Liver (tissue), 9 donors: ENCODE data around the gene SAA1. TPM values are rescaled to one million over a fixed set of nuclear protein-coding genes. Genes with fewer than 3 reads are reported as not detected.

ENCODE experiments used
- DNase-seq: peaks from one replicate; pipeline ENCODE4 v3.0.0-alpha.2; 2017; ENCODE audit warnings: low spot score
- H3K27ac ChIP-seq, 2 donors: one replicate each; pipeline ENCODE4 v1.7.0; 2013; ENCODE audit warnings: inconsistent platforms in 2 of 2, low read length in 2 of 2, control low read depth in 1 of 2, low read depth in 1 of 2, mild to moderate bottlenecking in 1 of 2
- H3K27me3 ChIP-seq, 4 donors: one replicate each; pipeline versions ENCODE4 v1.6.1 to v1.7.0; 2013; ENCODE audit warnings: low read length in 3 of 4, inconsistent platforms in 1 of 4, mild to moderate bottlenecking in 1 of 4, moderate library complexity in 1 of 4; ENCODE audit not compliant: control insufficient read depth in 4 of 4, insufficient read depth in 4 of 4
- H3K36me3 ChIP-seq, 4 donors: one replicate each; pipeline versions ENCODE4 v1.6.1 to v1.7.0; 2013; ENCODE audit warnings: low read length in 3 of 4, mild to moderate bottlenecking in 3 of 4, low read depth in 1 of 4, moderate library complexity in 1 of 4; ENCODE audit not compliant: control insufficient read depth in 4 of 4, insufficient read depth in 3 of 4
- H3K4me1 ChIP-seq, 4 donors: one replicate each; pipeline versions ENCODE4 v1.6.1 to v1.7.0; 2013; ENCODE audit warnings: low read length in 3 of 4, mild to moderate bottlenecking in 3 of 4, moderate library complexity in 1 of 4; ENCODE audit not compliant: control insufficient read depth in 4 of 4, insufficient read depth in 4 of 4
- H3K4me3 ChIP-seq, 3 donors: one replicate each; pipeline versions ENCODE4 v1.6.1 to v1.7.0; 2013; ENCODE audit warnings: low read length in 3 of 3, control low read depth in 1 of 3, low read depth in 1 of 3, mild to moderate bottlenecking in 1 of 3
- H3K9ac ChIP-seq, 2 donors: one replicate each; pipeline ENCODE4 v1.7.0; 2013; ENCODE audit warnings: low read length in 2 of 2, mild to moderate bottlenecking in 2 of 2, moderate library complexity in 2 of 2, control low read depth in 1 of 2, low read depth in 1 of 2
- H3K9me3 ChIP-seq, 4 donors: one replicate each; pipeline versions ENCODE4 v1.6.1 to v1.7.0; 2013; ENCODE audit warnings: low read length in 3 of 4; ENCODE audit not compliant: control insufficient read depth in 4 of 4
- ATF3 ChIP-seq: IDR thresholded peaks from 2 replicates; pipeline ENCODE4 v1.6.1; 2016; ENCODE audit warnings: antibody characterized with exemption
- EGR1 ChIP-seq, 2 donors: IDR thresholded peaks; 2 replicates each; pipeline ENCODE4 v1.6.1; 2016 to 2018; ENCODE audit warnings: antibody characterized with exemption in 2 of 2, low read depth in 2 of 2
- FOXA1 ChIP-seq: IDR thresholded peaks from 2 replicates; pipeline ENCODE4 v1.6.1; 2016; ENCODE audit warnings: antibody characterized with exemption
- FOXA2 ChIP-seq: IDR thresholded peaks from 2 replicates; pipeline ENCODE4 v1.6.1; 2016; ENCODE audit warnings: antibody characterized with exemption
- GABPA ChIP-seq, 2 donors: IDR thresholded peaks in 1 of 2; conservative IDR thresholded peaks in 1 of 2; 2 replicates each; pipeline ENCODE4 v1.6.1; 2016; ENCODE audit warnings: antibody characterized with exemption in 2 of 2, mild to moderate bottlenecking in 1 of 2, moderate library complexity in 1 of 2
- HNF4A ChIP-seq, 2 donors: conservative IDR thresholded peaks; 2 replicates each; pipeline ENCODE4 v1.6.1; 2016; ENCODE audit warnings: antibody characterized with exemption in 2 of 2, mild to moderate bottlenecking in 2 of 2
- HNF4G ChIP-seq: IDR thresholded peaks from 2 replicates; pipeline ENCODE4 v1.6.1; 2016; ENCODE audit warnings: antibody characterized with exemption
- JUND ChIP-seq, 2 donors: IDR thresholded peaks; 2 replicates each; pipeline ENCODE4 v1.6.1; 2016; ENCODE audit warnings: antibody characterized with exemption in 2 of 2
- MAX ChIP-seq: IDR thresholded peaks from 2 replicates; pipeline ENCODE4 v1.6.1; 2016; ENCODE audit warnings: antibody characterized with exemption
- NR2F2 ChIP-seq: IDR thresholded peaks from 2 replicates; pipeline ENCODE4 v1.6.1; 2016; ENCODE audit warnings: antibody characterized with exemption
- RAD21 ChIP-seq, 2 donors: IDR thresholded peaks; 2 replicates each; pipeline ENCODE4 v1.6.1; 2016; ENCODE audit warnings: antibody characterized with exemption in 2 of 2, mild to moderate bottlenecking in 2 of 2
- REST ChIP-seq: IDR thresholded peaks from 2 replicates; pipeline ENCODE4 v1.6.1; 2016; ENCODE audit warnings: antibody characterized with exemption, mild to moderate bottlenecking
- RXRA ChIP-seq, 2 donors: IDR thresholded peaks; 2 replicates each; pipeline ENCODE4 v1.6.1; 2017 to 2018; ENCODE audit warnings: antibody characterized with exemption in 2 of 2, mild to moderate bottlenecking in 1 of 2
- SP1 ChIP-seq: IDR thresholded peaks from 2 replicates; pipeline ENCODE4 v1.6.1; 2018; ENCODE audit warnings: antibody characterized with exemption, mild to moderate bottlenecking
- TAF1 ChIP-seq: conservative IDR thresholded peaks from 2 replicates; pipeline ENCODE4 v1.6.1; 2016; ENCODE audit warnings: antibody characterized with exemption, mild to moderate bottlenecking
- YY1 ChIP-seq: IDR thresholded peaks from 2 replicates; pipeline ENCODE4 v1.6.1; 2016; ENCODE audit warnings: antibody characterized with exemption, mild to moderate bottlenecking
- WGBS: extraction: QIAGEN DNeasy Blood & Tissue Kit; methylation state at CpG from one replicate; pipeline ENCODE4 v1.1.7; 2013; 5-methylcytosine and 5-hydroxymethylcytosine counted together
- polyA plus RNA-seq, 2 donors: library from polyadenylated mRNA; stranded (reverse) in 1 of 2; unstranded in 1 of 2; fragments of 200-250 nt in 1 of 2; fragments of >200 nt in 1 of 2; fragmentation: Nextera tagmentation in 1 of 2; extraction: Ambion mirVana in 1 of 2; gene quantifications; one replicate each; pipeline versions ENCODE4 v1.2.1 to v1.2.3, GENCODE V29; 2013 to 2015
- total RNA-seq, 2 donors: library from RNA; depleted of rRNA; stranded (reverse); fragments of >200 nt; gene quantifications; one replicate each; pipeline ENCODE4 v1.2.3, GENCODE V29; 2014
- TF ChIP-seq, protein P1 (sequence below): IDR thresholded peaks from 2 replicates; pipeline ENCODE4 v1.6.1; 2016; ENCODE audit warnings: antibody characterized with exemption
- TF ChIP-seq, protein P2 (sequence below): fragments of 150-350 bp; IDR thresholded peaks from 2 replicates; pipeline ENCODE4 v1.5.1; 2017; ENCODE audit warnings: improper control_type of control experiment, low read depth, low read length; ENCODE audit not compliant: missing input control
- donor health status: healthy.
- donor health status: healthy.
- donor health status: healthy.
- donor health status: healthy.
- donor health status: healthy.

SAA1 gene
- total and polyA plus RNA-seq, 4 donors, result 20.4 to 33,277 (median 21,062) TPM

DNA sequence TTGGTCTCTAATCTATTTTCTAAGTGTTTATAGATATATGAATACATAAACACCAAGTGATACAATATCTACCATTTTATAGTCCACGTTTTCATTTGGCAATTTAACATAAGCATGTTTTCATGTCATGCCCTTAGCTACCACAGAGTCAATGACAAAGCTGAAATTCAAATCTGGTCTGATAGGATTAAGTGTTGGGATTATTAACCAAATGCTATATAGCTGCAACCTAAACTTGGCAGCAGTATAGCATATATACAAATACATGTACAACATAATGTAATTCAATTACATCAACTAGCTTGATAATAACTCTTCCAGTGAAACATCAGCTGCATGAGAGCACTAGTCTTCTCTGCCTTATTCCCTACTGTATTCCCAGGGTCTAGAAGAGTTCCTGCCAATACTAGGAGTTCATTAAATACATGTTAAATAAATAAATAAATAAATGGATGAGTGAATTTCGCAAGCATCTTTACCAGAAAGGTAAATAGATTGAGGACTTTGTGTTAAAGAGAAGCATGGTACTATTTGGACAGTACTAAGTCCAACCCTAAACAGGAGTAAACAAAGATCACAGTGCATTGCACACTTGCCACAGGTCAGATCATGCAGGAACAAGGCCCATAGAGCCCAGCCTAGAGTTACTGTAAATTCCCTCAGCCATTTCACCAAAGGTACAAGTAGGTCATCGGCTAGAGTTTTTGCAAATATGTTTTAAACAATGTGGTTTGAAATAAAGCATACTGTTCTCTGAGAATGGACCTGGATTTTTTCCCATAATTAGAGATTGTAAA is 42.3 kb upstream of the SAA1 start:
- peak overlapping the region in 1 of 2 donors; percentile 30 for H3K27ac ChIP-seq
- H3K4me3 ChIP-seq, result no peak overlapping the region
- H3K27me3 ChIP-seq, result no peaks in the 10 kb centered on the region
- no peak overlapping the region for H3K9ac ChIP-seq
- no peaks in the 10 kb centered on the region for H3K36me3 ChIP-seq
- WGBS, result 34% methylated on average over 3 of the region's 3 CpGs
- DNase-seq, result no peak
- H3K9me3 ChIP-seq, result peaks cover 0 to 5% (median 0%) of the 10 kb centered on the region in 4 donors
- TF ChIP-seq MAX, result peak; percentile 88
- TF ChIP-seq RXRA (IDR thresholded peaks at IDR 0.05), result peak; percentile 81 to 92
- peak; percentile 44 for TF ChIP-seq NR2F2
- TF ChIP-seq, protein P1, sequence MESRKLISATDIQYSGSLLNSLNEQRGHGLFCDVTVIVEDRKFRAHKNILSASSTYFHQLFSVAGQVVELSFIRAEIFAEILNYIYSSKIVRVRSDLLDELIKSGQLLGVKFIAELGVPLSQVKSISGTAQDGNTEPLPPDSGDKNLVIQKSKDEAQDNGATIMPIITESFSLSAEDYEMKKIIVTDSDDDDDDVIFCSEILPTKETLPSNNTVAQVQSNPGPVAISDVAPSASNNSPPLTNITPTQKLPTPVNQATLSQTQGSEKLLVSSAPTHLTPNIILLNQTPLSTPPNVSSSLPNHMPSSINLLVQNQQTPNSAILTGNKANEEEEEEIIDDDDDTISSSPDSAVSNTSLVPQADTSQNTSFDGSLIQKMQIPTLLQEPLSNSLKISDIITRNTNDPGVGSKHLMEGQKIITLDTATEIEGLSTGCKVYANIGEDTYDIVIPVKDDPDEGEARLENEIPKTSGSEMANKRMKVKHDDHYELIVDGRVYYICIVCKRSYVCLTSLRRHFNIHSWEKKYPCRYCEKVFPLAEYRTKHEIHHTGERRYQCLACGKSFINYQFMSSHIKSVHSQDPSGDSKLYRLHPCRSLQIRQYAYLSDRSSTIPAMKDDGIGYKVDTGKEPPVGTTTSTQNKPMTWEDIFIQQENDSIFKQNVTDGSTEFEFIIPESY, result peak; percentile 86
- TF ChIP-seq GABPA (IDR thresholded peaks at IDR 0.05 in 1 of 2, conservative IDR thresholded peaks at IDR 0.05 in 1 of 2), result peak in 1 of 2 donors; percentile 67
- TF ChIP-seq, protein P2, sequence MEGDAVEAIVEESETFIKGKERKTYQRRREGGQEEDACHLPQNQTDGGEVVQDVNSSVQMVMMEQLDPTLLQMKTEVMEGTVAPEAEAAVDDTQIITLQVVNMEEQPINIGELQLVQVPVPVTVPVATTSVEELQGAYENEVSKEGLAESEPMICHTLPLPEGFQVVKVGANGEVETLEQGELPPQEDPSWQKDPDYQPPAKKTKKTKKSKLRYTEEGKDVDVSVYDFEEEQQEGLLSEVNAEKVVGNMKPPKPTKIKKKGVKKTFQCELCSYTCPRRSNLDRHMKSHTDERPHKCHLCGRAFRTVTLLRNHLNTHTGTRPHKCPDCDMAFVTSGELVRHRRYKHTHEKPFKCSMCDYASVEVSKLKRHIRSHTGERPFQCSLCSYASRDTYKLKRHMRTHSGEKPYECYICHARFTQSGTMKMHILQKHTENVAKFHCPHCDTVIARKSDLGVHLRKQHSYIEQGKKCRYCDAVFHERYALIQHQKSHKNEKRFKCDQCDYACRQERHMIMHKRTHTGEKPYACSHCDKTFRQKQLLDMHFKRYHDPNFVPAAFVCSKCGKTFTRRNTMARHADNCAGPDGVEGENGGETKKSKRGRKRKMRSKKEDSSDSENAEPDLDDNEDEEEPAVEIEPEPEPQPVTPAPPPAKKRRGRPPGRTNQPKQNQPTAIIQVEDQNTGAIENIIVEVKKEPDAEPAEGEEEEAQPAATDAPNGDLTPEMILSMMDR, result no peak
- peak; percentile 92 for TF ChIP-seq FOXA1
- TF ChIP-seq RAD21 (IDR thresholded peaks at IDR 0.05), result peak; percentile 45 to 57
- peak; percentile 31 to 60 for TF ChIP-seq EGR1 (IDR thresholded peaks at IDR 0.05; ENCODE audit: low read depth in 2 of 2)
- TF ChIP-seq SP1, result peak; percentile 99
- TF ChIP-seq JUND (IDR thresholded peaks at IDR 0.05), result peak; percentile 76 to 88
- peak; percentile 64 for TF ChIP-seq REST
- TF ChIP-seq HNF4A (conservative IDR thresholded peaks at IDR 0.05), result peak; percentile 99
- TF ChIP-seq ATF3, result peak; percentile 79
- peak; percentile 97 for TF ChIP-seq HNF4G
- TF ChIP-seq FOXA2, result peak; percentile 97
- peak; percentile 92 for TF ChIP-seq YY1
- TF ChIP-seq TAF1, result no peak
- H3K4me1 ChIP-seq, result peaks cover 4 to 19% (median 15%) of the 10 kb centered on the region in 4 donors
